ENCODE measurements around the gene TSPAN18. TPM values are rescaled to one million over a fixed set of nuclear protein-coding genes. Genes with fewer than 3 reads are reported as not detected.

Gene TSPAN18
- total RNA-seq, 1 donor from 2014 or later, result 31.7 TPM

GRCh38 chr11:44945666-44946065 lies 218.9 kb downstream of the TSPAN18 start:
- H4K20me1 ChIP-seq (ENCODE audit: insufficient read depth, low read length), result peaks cover 87% of the 10 kb centered on the region

GRCh38 chr11:44946263-44946662 lies 219.5 kb downstream of the TSPAN18 start:
- H3K79me2 ChIP-seq (ENCODE audit: insufficient read depth, low read length), result peaks cover 15% of the 10 kb centered on the region
- Mint-ChIP-seq H3K27ac (ENCODE audit: unreplicated experiment) (no peak overlapping the region), H3K4me1 (ENCODE audit: low read depth, unreplicated experiment) (peaks cover 25% of the 10 kb centered on the region), H3K9me3 (ENCODE audit: unreplicated experiment) (no peaks in the 10 kb centered on the region), H3K4me3 (ENCODE audit: unreplicated experiment) (no peak overlapping the region), H3K27me3 (ENCODE audit: low read depth, unreplicated experiment) (no peaks in the 10 kb centered on the region), H3K36me3 (ENCODE audit: low read depth, unreplicated experiment) (peaks cover 3% of the 10 kb centered on the region)
- no peak overlapping the region for H3K27ac ChIP-seq (ENCODE audit: low read depth, low read length)
- no peak overlapping the region for H3K4me2 ChIP-seq (ENCODE audit: low read length)
- H3K9me3 ChIP-seq (ENCODE audit: insufficient read depth, low read depth, low read length), result no peaks in the 10 kb centered on the region
- no peaks in the 10 kb centered on the region for H3K27me3 ChIP-seq (ENCODE audit: insufficient read depth, low read length)
- no peak overlapping the region for H3K9ac ChIP-seq (ENCODE audit: low read length)
- no peak overlapping the region for H3K4me3 ChIP-seq (ENCODE audit: insufficient read depth, low read depth, low read length)
- H3K4me1 ChIP-seq (ENCODE audit: insufficient read depth, low read length), result no peaks in the 10 kb centered on the region
- DNase-seq (ENCODE audit: low read depth) (no peak), FAIRE-seq (no peak)
- no peaks in the 10 kb centered on the region for H3K36me3 ChIP-seq (ENCODE audit: insufficient read depth, low read length)
- peaks cover 81% of the 10 kb centered on the region for H4K20me1 ChIP-seq (ENCODE audit: insufficient read depth, low read length)
- no peak overlapping the region for H2AFZ ChIP-seq (ENCODE audit: low read depth, low read length)
- no peak for TF ChIP-seq EZH2 (IDR thresholded peaks at IDR 0.05; ENCODE audit: insufficient read depth, low read length)
- TF ChIP-seq, protein P1, sequence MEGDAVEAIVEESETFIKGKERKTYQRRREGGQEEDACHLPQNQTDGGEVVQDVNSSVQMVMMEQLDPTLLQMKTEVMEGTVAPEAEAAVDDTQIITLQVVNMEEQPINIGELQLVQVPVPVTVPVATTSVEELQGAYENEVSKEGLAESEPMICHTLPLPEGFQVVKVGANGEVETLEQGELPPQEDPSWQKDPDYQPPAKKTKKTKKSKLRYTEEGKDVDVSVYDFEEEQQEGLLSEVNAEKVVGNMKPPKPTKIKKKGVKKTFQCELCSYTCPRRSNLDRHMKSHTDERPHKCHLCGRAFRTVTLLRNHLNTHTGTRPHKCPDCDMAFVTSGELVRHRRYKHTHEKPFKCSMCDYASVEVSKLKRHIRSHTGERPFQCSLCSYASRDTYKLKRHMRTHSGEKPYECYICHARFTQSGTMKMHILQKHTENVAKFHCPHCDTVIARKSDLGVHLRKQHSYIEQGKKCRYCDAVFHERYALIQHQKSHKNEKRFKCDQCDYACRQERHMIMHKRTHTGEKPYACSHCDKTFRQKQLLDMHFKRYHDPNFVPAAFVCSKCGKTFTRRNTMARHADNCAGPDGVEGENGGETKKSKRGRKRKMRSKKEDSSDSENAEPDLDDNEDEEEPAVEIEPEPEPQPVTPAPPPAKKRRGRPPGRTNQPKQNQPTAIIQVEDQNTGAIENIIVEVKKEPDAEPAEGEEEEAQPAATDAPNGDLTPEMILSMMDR (IDR thresholded peaks at IDR 0.05; ENCODE audit: insufficient read depth, low read depth, low read length), result no peak

More at GRCh38 chr11:44945666-44946065, 218.9 kb downstream of the TSPAN18 start:
- Histone ChIP-seq H3K9ac (ENCODE audit: low read length) (no peak overlapping the region), H3K4me2 (ENCODE audit: low read length) (no peak overlapping the region), H3K27ac (ENCODE audit: low read depth, low read length) (no peak overlapping the region), H3K9me3 (ENCODE audit: insufficient read depth, low read depth, low read length) (no peaks in the 10 kb centered on the region), H3K79me2 (ENCODE audit: insufficient read depth, low read length) (peaks cover 15% of the 10 kb centered on the region), H3K36me3 (ENCODE audit: insufficient read depth, low read length) (no peaks in the 10 kb centered on the region), H3K4me3 (ENCODE audit: insufficient read depth, low read depth, low read length) (no peak overlapping the region), H3K4me1 (ENCODE audit: insufficient read depth, low read length) (no peaks in the 10 kb centered on the region), H2AFZ (ENCODE audit: low read depth, low read length) (no peak overlapping the region), H3K27me3 (ENCODE audit: insufficient read depth, low read length) (no peaks in the 10 kb centered on the region)
- Mint-ChIP-seq H3K27me3 (ENCODE audit: low read depth, unreplicated experiment) (no peaks in the 10 kb centered on the region), H3K4me1 (ENCODE audit: low read depth, unreplicated experiment) (peaks cover 25% of the 10 kb centered on the region), H3K36me3 (ENCODE audit: low read depth, unreplicated experiment) (peaks cover 3% of the 10 kb centered on the region), H3K27ac (ENCODE audit: unreplicated experiment) (no peak overlapping the region), H3K9me3 (ENCODE audit: unreplicated experiment) (no peaks in the 10 kb centered on the region), H3K4me3 (ENCODE audit: unreplicated experiment) (no peak overlapping the region)
- no peak for TF ChIP-seq EZH2 (IDR thresholded peaks at IDR 0.05; ENCODE audit: insufficient read depth, low read length)
- TF ChIP-seq, protein P1 (IDR thresholded peaks at IDR 0.05; ENCODE audit: insufficient read depth, low read depth, low read length), result no peak
- DNase-seq (ENCODE audit: low read depth) (no peak), FAIRE-seq (no peak)

- Mint-ChIP-seq H3K4me3 (ENCODE audit: unreplicated experiment) (no peak overlapping the region), H3K27ac (ENCODE audit: unreplicated experiment) (no peak overlapping the region), H3K9me3 (ENCODE audit: unreplicated experiment) (no peaks in the 10 kb centered on the region), H3K27me3 (ENCODE audit: low read depth, unreplicated experiment) (no peaks in the 10 kb centered on the region), H3K4me1 (ENCODE audit: low read depth, unreplicated experiment) (peaks cover 25% of the 10 kb centered on the region), H3K36me3 (ENCODE audit: low read depth, unreplicated experiment) (peaks cover 3% of the 10 kb centered on the region)
- FAIRE-seq (no peak), DNase-seq (ENCODE audit: low read depth) (no peak)
- Histone ChIP-seq H3K9ac (ENCODE audit: low read length) (no peak overlapping the region), H3K9me3 (ENCODE audit: insufficient read depth, low read depth, low read length) (no peaks in the 10 kb centered on the region), H4K20me1 (ENCODE audit: insufficient read depth, low read length) (peaks cover 73% of the 10 kb centered on the region), H3K4me2 (ENCODE audit: low read length) (no peak overlapping the region), H3K4me3 (ENCODE audit: insufficient read depth, low read depth, low read length) (no peak overlapping the region), H3K27ac (ENCODE audit: low read depth, low read length) (no peak overlapping the region), H3K36me3 (ENCODE audit: insufficient read depth, low read length) (no peaks in the 10 kb centered on the region), H3K79me2 (ENCODE audit: insufficient read depth, low read length) (peaks cover 13% of the 10 kb centered on the region), H2AFZ (ENCODE audit: low read depth, low read length) (no peak overlapping the region), H3K4me1 (ENCODE audit: insufficient read depth, low read length) (no peaks in the 10 kb centered on the region), H3K27me3 (ENCODE audit: insufficient read depth, low read length) (no peaks in the 10 kb centered on the region)
- TF ChIP-seq EZH2 (IDR thresholded peaks at IDR 0.05; ENCODE audit: insufficient read depth, low read length), result no peak
- TF ChIP-seq, protein P1 (IDR thresholded peaks at IDR 0.05; ENCODE audit: insufficient read depth, low read depth, low read length), result no peak
These were observed 220.4 kb downstream of the TSPAN18 start for GRCh38 chr11:44947114-44947513.
